ENCODE measurements around the gene RXRA.

GRCh38 chr9:134431626-134432025 is 105.4 kb downstream of the RXRA start:
- no peak for TF ChIP-seq CTCF (IDR thresholded peaks at IDR 0.05)
- TF ChIP-seq EZH2 (IDR thresholded peaks at IDR 0.05; ENCODE audit: borderline replicate concordance, insufficient read depth, low read depth, low read length, poor library complexity, severe bottlenecking): no peak
